GM12878 (cell line): ENCODE measurements around the gene ARVCF. TPM values are rescaled to one million over a fixed set of nuclear protein-coding genes. Genes with fewer than 3 reads are reported as not detected.

Experiments used
- BACH1 ChIP-seq: fragments of 450-650 bp; IDR thresholded peaks from 2 replicates; pipeline ENCODE4 v1.6.1; 2017; ENCODE audit warnings: mild to moderate bottlenecking, borderline replicate concordance
- CHD1 ChIP-seq: IDR thresholded peaks from 2 replicates; pipeline ENCODE4 v1.6.1; 2012; ENCODE audit warnings: low read depth, low read length, improper control_type of control experiment
- CREB1 ChIP-seq: IDR thresholded peaks from 2 replicates; pipeline ENCODE4 v1.6.1; 2012; ENCODE audit warnings: low read depth, mild to moderate bottlenecking, inconsistent platforms
- CREM ChIP-seq: IDR thresholded peaks from 2 replicates; pipeline ENCODE4 v1.6.1; 2014; ENCODE audit warnings: antibody characterized with exemption, low read depth
- EED ChIP-seq: sonication (generic); IDR thresholded peaks from 2 replicates; pipeline ENCODE4 v1.6.1; 2016; ENCODE audit warnings: antibody characterized with exemption, low read depth
- IKZF2 ChIP-seq, 2 experiments: fragments of 450-650 bp; IDR thresholded peaks; 2 replicates each; pipeline ENCODE4 v1.6.1; 2017; ENCODE audit warnings: mild to moderate bottlenecking in 2 of 2, moderate library complexity in 2 of 2
- MEF2A ChIP-seq: IDR thresholded peaks from 2 replicates; pipeline ENCODE4 v1.6.1; 2011; ENCODE audit warnings: low read depth, mild to moderate bottlenecking, low read length, moderate library complexity; ENCODE audit not compliant: insufficient read depth
- MEF2B ChIP-seq: fragments of 450-650 bp; IDR thresholded peaks from 2 replicates; pipeline ENCODE4 v1.6.1; 2018; ENCODE audit warnings: mild to moderate bottlenecking, moderate library complexity; ENCODE audit not compliant: partially characterized antibody, poor library complexity, severe bottlenecking
- MTA2 ChIP-seq: fragments of 450-650 bp; IDR thresholded peaks from 2 replicates; pipeline ENCODE4 v1.6.1; 2016; ENCODE audit warnings: low read depth, mild to moderate bottlenecking, moderate library complexity
- MXI1 ChIP-seq: fragments of 150-350 bp; IDR thresholded peaks from 2 replicates; pipeline ENCODE4 v1.6.1; 2011; ENCODE audit warnings: low read depth, mild to moderate bottlenecking, inconsistent platforms, low read length, improper control_type of control experiment
- RELB ChIP-seq: fragments of 450-650 bp; IDR thresholded peaks from 2 replicates; pipeline ENCODE4 v1.6.1; 2017; ENCODE audit warnings: low read depth, mild to moderate bottlenecking, moderate library complexity
- REST ChIP-seq: IDR thresholded peaks from 2 replicates; pipeline ENCODE4 v1.6.1; 2012; ENCODE audit warnings: mild to moderate bottlenecking, low read depth, low read length
- RFX5 ChIP-seq: IDR thresholded peaks from 2 replicates; pipeline ENCODE4 v1.6.1; 2011; ENCODE audit warnings: low read depth, low read length, improper control_type of control experiment
- SIX5 ChIP-seq: IDR thresholded peaks from 2 replicates; pipeline ENCODE4 v1.6.1; 2011; ENCODE audit warnings: mild to moderate bottlenecking, low read depth, low read length, moderate library complexity; ENCODE audit not compliant: severe bottlenecking
- SMC3 ChIP-seq: IDR thresholded peaks from 2 replicates; pipeline ENCODE4 v1.6.1; 2011; ENCODE audit warnings: low read length, improper control_type of control experiment, borderline replicate concordance
- SPI1 ChIP-seq: IDR thresholded peaks from 2 replicates; pipeline ENCODE4 v1.6.1; 2011; ENCODE audit warnings: low read depth, mild to moderate bottlenecking, low read length, moderate library complexity, borderline replicate concordance; ENCODE audit not compliant: insufficient read depth
- STAT3 ChIP-seq: IDR thresholded peaks from 2 replicates; pipeline ENCODE4 v1.6.1; 2011; ENCODE audit warnings: low read depth, low read length, improper control_type of control experiment
- TAF1 ChIP-seq: IDR thresholded peaks from 2 replicates; pipeline ENCODE4 v1.6.1; 2011; ENCODE audit warnings: mild to moderate bottlenecking, low read depth, low read length, borderline replicate concordance
- USF2 ChIP-seq: IDR thresholded peaks from 2 replicates; pipeline ENCODE4 v1.6.1; 2011; ENCODE audit warnings: low read depth, low read length, improper control_type of control experiment, borderline replicate concordance
- ZBTB33 ChIP-seq: fragments of 450-650 bp; IDR thresholded peaks from 2 replicates; pipeline ENCODE4 v1.6.1; 2017; ENCODE audit warnings: mild to moderate bottlenecking
- ZZZ3 ChIP-seq: IDR thresholded peaks from 2 replicates; pipeline ENCODE4 v1.6.1; 2011; ENCODE audit warnings: low read depth; ENCODE audit not compliant: control insufficient read depth, insufficient read length
- polyA plus RNA-seq, 11 experiments: library from polyadenylated mRNA; depleted of rRNA in 4 of 11; unstranded in 6 of 11; stranded (reverse) in 5 of 11; fragments of >200 nt; fragmentation: Nextera tagmentation in 4 of 11; fragmentation: Illumina TruSeq in 1 of 11; extraction: Ambion mirVana in 4 of 11; extraction: Trizol in 1 of 11; gene quantifications; 1 replicate in 1 of 11; 2 replicates in 10 of 11; pipeline versions ENCODE4 v1.2.1 to v1.2.3, GENCODE V29; 2011 to 2016; ENCODE audit warnings: inconsistent platforms in 2 of 11, missing spikeins in 2 of 11, low read depth in 1 of 11
- total RNA-seq, 4 experiments: library from RNA; depleted of rRNA in 3 of 4; stranded (reverse); fragments of >200 nt in 3 of 4; fragmentation: Illumina TruSeq in 1 of 4; extraction: Trizol in 1 of 4; gene quantifications; 2 replicates each; pipeline versions ENCODE4 v1.2.1 to v1.2.3, GENCODE V29; 2013 to 2021

ARVCF gene
- total and polyA plus RNA-seq, 10 of the 15 experiments (the other 5 are each of a cell fraction or from before 2014, with no cell fraction given) = 0.13 to 1.9 (median 1.0) TPM; not detected in 2

- TF ChIP-seq REST (no peak), BACH1 (no peak), CREB1 (peak; percentile 49; the same call in 1 of the 2 replicates), MEF2B (peak; percentile 10), RFX5 (peak; percentile 92), MEF2A (no peak), CREM (0 out of 2 replicates have a peak, but pooled peaks have one; percentile 28), RELB (peak; percentile 19; the same call in 1 of the 2 replicates), ZBTB33 (no peak), SIX5 (no peak), SPI1 (peak; percentile 85), MXI1 (peak; percentile 43; the same call in 1 of the 2 replicates), ZZZ3 (no peak), TAF1 (peak; percentile 39; the same call in 1 of the 2 replicates), STAT3 (no peak), MTA2 (no peak), SMC3 (no peak), USF2 (no peak), EED (peak; percentile 32), CHD1 (no peak), IKZF2 (IDR thresholded peaks at IDR 0.05) (peak; percentile 29 to 43; a peak in 3 of 4 replicates)
Measured at GRCh38 chr22:19942157-19943081, 74.2 kb downstream of the ARVCF start (continued).
